ENCODE measurements around the gene MED29.

GRCh38 chr19:39356073-39356472, 35.1 kb upstream of the MED29 start:
- TF ChIP-seq EGR1 (IDR thresholded peaks at IDR 0.05; ENCODE audit: low read depth): no peak
- no peak for TF ChIP-seq CTCF (IDR thresholded peaks at IDR 0.05 in 2 of 3, conservative IDR thresholded peaks at IDR 0.05 in 1 of 3; ENCODE audit: borderline replicate concordance in 1 of 3, insufficient read depth in 1 of 3, low read depth in 2 of 3, low read length in 2 of 3)
- no peak for TF ChIP-seq SRF (IDR thresholded peaks at IDR 0.05; ENCODE audit: low read depth)
- no peak for TF ChIP-seq SP1 (IDR thresholded peaks at IDR 0.05; ENCODE audit: low read depth)
- TF ChIP-seq SIN3A (IDR thresholded peaks at IDR 0.05; ENCODE audit: low read depth): no peak
